GM21786 (cell line): Measurements from ENCODE around the gene CANT1.
"Not testable (repeated sequence)": the region's sequence is repeated elsewhere in the genome, so short reads cannot be mapped to it uniquely, and the experiment has no call there.

Experiments
- ATAC-seq: cut with Tn5 transposase; IDR thresholded peaks from one replicate; pipeline ENCODE4 v1.9.1; 2021; ENCODE audit not compliant: unreplicated experiment

Gene CANT1

DNA sequence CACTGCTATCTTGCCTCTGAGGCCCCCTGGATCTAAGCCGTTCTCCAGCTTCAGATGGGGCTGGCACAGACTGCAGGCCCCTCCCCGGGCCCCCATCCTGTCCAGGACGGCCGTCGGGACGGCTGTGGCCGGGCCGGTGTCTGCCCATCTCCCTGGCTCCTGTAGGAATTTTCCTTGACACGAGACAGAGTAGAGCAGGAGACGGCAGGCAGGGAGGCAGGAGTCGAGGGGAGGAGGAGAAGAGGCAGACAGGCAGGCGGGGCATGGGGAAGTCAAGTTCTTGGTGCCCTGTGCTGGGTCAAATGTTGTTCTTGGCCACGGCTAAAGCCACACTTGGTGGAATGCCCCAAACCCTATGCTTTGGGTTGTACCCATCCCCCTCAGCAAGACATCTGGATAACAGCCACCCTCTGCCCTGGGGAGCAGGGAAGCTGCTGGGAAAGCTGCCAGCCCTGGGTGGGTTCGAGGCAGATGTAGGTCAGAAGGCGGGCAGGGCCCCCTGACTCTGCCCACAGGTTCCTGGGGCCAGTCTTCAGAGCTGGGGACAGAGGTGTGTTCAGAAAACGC lies 18.4 kb upstream of the CANT1 start:
- no peak for ATAC-seq

DNA sequence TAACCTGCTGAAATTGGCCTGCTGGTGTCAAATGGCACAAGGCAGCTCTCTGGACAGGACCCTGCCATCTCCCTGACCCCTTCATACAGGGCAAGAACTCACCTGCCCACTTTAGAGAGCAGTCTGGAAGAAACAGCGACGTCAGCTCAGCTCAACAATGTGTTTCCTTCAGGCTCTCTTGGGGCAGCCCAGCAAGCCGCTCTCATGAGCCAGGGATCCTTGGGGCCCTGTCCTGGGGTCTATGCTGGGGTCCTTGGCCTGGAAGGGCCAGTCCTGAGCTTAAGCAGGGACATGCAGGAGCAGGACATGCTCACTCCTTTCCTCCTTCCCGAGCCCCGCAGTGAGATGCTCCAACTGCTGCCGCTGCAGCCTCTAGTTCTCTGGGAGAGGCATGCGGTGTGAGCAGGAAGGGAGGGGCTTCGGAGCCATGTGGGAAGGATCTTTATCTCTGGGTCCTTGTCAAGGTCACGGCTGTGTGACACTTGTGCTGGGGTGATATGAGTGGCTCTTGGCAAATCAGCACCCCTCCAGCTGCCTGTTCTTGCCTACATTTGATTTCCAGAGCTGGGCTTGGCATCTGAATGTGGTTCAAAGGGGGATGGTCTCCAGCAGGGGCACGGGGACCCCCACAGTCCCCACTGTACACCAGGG lies 17.8 kb upstream of the CANT1 start:
- no peak for ATAC-seq

DNA sequence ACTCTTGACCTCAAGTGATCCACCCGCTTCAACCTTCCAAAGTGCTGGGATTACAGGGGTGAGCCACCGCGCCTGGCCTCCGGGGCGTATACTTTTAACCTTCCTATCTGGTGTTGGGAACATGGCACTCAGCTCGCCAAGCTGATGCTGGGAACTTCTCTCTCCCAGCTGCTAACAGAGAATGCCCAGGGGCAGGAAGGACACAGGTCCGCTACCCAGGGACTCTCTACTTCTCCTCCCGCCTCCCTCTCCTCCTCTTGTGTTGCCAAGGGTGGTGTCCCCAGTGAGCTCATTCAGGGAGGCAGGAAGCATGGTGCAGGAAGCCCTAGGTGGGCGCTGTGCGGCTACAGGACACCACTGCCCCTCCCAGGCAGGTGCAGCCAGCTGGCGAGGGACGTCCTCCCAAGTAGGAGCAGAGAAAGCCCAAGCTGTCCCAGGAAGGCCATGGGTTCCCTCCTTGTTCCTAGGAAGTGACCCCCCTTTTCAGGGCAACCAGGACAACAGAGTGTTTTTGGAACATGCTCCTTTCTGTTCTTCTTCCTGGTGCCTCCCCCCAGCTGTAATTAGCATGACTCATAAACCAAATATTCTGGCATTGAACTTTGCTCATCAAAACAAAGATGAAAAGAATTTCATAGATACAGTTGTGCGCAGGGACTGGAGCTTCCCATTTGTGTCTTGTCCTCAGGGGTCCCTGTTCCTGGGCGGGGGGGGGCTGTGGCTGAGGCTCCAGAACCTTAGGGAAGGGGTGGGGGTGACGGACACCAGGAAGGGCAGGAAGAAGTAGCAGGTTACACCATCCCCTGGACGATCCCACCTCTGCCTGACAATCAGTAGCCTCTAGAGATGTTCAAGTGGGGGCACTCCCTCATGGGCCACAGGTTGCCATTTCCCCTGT lies 17.1 kb upstream of the CANT1 start:
- ATAC-seq, result no peak

DNA sequence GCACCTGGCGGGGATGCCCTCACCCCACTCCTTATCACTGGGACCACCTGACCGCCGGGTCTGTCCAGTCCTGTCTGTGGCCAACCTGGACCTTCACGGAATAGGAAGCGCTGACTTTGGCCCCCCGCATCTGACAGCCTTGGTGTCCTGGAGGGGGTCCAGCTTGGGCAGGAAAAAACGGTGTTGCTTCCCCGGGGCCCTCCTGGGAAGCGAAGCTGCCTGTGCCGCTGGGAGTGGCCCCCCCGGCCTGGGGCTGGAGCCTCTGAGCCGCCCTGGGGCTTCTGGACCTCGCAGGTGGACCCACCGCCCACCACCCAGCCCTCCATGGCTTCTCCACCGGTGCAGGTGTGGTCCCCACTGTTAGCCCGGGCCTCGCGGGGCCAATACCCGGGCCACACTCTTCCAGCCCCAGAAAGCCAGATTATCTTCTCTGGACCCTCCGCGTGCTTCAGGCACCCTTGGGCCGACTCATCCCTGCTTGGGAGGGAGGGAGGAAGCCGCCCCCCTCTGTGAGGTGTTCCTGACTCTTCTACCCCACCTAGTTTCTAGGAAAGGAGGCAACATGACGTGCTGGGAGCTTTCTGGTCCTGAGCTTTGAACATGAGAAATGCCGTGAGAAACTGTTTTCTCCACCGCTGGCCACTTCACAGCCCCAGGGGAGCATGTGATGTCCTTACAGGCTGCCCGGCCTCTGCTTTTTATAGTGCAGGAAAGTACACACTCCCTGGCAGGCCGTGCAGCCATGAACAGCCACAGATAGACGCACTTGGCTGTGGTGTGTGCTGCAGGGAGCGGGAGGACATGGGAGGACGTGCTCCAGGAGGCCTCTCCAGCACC lies 15.6 kb upstream of the CANT1 start:
- no peak for ATAC-seq

DNA sequence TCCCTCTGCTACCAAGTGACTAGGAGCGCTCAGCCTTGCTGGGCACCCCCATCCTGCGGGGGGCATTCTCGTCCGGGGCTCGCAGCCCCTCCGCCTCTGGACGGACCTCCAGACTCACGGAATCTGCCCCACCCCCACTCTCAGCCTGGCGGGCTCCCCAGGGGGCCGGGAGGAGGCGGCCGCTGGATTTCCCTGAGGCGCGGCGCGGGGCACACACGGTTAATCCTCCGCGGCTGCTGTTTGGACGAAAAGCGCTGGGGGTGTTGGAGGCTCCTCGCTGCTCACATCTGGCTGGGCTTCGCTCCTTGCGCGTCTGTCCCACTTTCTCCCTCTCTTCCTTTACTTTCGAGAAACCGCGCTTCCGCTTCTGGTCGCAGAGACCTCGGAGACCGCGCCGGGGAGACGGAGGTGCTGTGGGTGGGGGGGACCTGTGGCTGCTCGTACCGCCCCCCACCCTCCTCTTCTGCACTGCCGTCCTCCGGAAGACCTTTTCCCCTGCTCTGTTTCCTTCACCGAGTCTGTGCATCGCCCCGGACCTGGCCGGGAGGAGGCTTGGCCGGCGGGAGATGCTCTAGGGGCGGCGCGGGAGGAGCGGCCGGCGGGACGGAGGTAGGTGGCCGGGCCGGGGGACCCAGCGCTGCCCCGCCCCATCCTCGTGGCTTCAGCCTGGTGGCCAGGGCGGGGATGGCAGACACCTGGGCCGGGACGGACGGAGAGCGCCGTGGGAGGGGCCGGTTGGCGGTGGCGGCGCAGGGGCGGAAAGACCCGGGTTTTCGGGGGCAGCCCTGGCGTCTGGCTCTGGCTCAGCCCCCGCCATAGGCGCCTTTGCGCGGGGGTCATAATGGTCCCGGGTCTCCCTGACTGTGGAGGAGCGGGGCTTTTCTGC lies 14.6 kb upstream of the CANT1 start, which contains the start of gene C1QTNF1:
TSS of gene C1QTNF1 (plus strand) at position 284 of the 886 bp plus-strand sequence. CDS start 19,800 bp downstream, outside the sequence.
- ATAC-seq, result no peak

DNA sequence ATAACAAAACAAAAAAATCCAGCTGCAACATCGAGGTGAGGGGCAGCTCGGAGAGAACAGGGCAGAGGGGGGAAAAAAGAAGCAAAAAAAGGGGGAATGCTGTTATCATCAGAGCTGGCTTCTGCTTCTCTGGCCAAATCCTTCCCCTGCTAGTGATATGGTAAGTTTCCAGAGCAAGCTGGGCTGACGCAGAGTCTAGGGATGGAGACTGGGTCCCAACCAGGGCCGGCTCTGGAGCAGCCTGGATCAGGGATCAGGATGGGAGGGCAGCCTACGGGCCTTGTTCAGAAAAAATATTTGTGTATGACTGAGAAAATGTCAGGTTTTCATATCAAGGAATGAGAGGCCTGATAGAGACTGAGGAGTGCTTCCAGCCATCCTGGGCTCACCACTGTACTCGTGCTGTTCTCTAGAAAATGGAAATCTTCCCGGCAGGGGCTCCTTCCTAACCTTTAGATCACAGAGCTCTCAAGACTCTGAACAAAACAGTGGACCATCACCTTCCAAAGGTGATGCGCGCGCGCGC lies 13.7 kb upstream of the CANT1 start:
- no peak for ATAC-seq

DNA sequence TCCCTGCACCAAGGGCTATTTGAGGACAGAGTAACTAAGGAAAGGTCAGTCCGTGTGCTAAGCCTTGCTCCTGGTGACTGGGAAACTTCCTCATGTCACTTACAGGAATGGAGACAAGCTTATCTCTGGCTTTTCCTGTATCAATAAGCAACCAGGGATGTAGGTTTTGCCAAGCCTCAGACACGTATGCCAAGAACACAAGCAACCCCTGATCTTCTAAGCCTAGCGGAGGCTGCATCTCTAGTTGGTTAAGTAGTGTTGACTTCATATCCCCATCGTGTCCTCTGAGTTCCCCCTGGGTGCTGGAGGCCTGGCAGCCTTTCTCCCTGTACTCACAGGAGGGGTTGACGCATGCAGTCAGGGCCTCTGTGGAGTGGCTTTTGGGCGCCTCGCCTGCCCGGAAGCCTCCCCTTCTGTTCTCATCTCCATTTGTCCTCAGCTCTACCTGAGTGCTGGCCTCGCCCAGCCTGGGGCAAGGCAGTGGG lies 13.0 kb upstream of the CANT1 start:
- ATAC-seq, result no peak

DNA sequence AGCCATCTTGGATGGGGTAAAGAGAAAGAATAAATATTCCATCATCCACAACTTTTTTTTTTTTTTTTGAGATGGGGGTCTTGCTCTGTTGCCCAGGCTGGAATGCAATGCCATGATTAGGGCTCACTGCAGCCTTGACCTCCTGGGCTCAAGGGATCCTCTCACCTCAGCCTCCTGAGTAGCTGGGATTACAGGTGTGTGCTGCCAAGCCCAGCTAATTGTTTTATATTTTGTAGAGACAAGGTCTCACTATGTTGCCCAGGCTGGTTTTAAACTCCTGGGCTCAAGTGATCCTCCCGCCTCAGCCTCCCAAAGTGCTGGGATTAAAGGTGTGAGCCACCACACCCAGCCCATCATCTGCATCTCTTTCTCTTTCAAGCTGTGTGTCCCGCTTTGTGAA lies 12.4 kb upstream of the CANT1 start:
- ATAC-seq, result not testable (repeated sequence)

DNA sequence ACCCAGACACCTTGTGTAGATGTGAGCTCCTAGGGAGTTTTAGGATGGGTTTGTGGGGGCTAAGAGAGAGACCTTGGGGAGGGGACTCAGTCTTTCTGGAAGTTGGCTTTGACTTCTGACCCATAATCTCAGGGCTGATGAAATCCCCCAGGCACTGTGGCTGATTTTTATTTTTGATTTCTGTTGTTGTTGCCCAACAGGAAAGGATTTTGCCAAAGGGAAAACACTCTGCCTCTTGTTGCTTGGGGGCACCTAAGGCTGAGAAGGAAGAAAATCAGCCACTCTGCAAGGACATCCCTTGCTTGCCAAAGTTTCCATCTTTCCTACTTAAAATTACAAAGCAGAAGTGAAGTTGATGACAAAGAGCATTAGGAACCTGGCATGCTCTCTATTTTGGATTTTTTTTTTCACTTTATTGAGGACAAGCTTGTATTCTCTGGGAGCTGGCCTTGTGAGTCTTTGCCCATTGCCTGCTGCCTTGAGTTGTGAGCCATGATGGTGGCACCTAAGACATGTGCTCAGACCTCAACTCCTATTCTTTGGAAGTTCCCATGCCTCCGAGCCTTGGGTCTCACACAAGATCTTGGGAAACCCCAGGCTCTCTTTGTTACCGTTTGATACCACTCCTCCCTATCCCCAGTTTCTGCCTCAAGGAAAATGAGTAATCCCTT lies 11.2 kb upstream of the CANT1 start:
- no peak for ATAC-seq

DNA sequence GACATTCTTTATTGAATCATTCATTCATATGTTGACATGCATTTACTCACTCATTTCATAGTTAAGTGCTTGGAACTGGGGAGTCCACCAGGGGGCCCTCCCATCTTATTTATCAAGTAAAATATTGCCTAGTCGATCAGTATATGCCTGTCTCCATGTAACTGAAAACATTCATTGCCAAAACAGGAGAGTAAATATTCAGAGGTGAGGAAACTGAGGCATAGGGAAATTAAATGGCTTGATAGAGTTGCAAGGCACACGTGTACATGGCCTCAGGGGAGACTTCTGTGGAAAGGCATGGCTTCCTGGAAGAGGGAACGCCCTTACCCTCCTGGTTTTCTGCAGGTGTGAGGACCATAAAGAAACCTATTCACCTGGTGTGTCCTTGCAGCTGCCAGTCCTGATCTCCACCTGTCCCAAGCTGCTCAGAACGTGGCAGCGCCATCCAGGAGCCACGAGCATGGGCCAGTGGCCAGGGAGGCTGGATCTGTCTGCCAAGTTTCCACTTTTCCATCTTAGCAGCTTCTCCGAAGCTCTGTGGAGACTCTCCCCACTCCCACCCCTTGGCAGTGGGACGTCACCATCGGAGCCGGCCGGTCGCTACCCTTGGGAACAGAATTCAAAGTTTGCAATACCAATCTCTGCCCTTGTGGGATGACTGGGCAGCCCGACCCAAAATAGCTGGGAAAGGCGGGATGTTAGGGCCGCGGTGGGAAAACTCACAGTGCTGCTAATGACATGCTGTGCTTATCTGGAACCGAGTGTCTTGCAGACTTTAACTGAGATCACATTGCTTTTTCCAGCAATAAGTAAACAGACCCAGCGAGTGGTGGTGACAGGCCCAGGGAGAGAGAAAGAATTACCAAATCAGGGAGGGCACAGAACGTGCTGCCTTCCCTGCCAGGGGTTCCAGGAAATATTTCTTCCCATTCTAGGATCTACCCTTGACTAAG lies 10.3 kb upstream of the CANT1 start:
- no peak for ATAC-seq

DNA sequence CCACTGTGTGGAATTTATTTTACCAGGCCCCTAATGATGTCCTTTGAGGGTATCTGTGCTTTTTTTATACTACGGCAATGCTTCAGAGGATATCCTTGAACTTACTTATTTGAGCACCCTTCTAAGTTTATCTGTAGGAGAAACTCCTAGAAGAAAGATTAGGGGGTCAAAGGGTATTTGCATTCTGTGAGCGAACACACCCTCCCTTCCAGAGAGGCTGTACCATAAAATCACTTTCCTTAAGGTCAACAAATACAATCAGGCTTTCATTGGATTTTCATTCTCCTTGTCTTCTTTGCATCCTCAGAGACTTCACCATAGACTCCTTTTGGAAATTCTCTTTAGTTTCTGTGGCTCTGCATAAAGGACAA lies 9.7 kb upstream of the CANT1 start:
- ATAC-seq, result no peak

DNA sequence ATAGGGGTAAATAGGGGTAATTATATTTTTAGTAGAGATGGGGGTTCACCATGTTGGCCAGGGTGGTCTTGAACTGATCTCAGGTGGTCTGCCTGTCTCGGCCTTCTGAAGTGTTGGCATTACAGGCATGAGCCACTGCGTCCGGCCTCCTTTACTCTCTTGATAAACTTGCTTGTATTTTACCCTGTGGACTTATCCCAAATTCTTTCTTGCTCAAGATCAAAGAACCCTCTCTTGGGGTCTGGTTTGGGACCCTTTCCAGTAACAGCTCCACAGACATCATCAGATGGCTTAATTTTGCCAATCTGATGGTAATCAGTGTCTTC lies 8.8 kb upstream of the CANT1 start:
- ATAC-seq, result no peak

DNA sequence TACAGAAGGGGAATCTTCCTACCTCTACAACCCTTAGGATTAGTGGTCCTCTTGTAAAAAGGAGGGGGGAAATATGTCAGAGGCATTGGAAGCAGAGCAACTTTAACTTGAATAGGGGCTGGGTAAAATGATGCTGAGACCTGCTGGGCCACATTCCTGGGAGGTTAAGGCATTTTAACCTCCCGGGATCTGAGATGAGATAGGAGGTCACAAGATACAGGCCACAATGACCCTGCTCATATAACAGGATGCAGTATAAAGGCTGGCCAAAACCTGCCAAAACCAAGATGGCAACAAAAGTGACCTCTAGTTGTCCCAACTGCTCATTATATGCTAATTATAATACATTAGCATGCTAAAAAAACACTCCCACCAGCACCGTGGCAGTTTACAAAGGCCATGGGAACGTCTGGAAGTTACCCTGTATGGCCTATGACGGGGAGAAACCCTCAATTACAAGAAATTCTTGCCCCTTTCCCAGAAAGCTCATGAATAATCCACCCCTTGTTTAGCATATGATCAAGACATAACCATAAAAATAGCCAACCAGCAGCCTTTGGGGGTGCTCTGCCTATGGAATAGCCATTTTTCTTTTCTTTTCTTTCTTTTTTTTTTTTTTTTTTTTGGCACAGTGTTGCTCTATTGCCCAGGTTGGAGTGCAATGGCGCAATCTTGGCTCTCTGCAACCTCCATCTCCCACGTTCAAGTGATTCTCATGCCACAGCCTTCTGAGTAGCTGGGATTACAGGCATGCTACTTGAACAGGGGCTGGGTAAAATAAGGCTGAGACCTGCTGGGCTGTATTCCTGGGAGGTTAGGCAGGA lies 8.2 kb upstream of the CANT1 start:
- no peak for ATAC-seq

DNA sequence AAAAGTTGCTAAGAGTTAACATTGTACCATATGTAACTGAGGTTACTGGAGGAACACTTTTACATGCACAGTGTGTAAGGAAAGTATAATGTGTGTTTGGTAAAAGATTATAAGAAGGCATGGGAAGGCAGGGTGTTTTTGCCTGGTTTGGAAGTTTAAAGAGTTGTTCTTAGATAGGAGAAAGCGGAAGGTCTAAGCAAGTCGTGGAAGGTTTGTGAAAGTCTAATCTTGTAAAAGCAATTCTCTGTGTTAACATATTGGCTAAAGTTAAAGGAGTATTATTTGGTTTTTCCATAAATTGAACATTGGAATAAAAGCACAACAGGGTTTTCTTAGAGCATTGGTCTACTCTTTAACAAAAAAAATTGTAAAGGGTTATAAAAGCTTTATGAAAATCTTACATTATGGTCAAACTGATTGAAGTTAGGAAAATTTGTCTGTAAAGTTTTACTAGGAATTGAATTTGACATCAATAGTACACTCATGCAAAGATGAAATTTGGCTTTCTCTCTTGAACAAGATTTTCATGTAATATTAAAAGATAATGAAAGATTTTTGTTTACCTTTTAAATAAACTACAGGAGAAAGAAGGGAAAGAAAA lies 4.7 kb upstream of the CANT1 start:
- ATAC-seq, result no peak

DNA sequence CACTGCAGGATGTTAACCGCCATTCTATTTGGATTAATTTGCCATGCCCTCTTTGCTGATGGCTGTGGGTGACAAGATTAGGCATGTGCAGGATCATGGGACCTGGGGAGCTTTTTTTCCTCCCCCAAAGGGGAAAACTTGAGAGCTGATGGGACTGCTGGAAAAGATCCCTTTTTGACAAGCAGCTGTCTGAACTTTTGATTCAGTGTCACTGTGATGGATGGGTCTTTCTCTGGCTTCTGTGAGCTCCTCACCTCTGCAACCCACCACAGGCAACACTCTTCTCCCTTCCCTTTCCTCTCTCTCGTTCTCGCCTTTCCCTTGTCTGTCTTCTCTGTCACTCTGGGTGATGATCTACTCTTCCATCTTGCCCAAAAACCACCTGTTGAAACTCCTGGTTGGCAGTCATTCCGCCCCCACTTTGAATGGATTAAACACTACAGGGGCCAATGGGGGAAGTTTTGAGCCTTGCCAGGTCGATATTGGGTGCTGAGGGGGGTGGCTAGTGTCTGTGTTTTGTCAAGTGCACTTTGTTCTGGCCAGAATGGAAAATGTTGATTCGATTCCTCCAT lies 3.1 kb upstream of the CANT1 start:
- no peak for ATAC-seq

DNA sequence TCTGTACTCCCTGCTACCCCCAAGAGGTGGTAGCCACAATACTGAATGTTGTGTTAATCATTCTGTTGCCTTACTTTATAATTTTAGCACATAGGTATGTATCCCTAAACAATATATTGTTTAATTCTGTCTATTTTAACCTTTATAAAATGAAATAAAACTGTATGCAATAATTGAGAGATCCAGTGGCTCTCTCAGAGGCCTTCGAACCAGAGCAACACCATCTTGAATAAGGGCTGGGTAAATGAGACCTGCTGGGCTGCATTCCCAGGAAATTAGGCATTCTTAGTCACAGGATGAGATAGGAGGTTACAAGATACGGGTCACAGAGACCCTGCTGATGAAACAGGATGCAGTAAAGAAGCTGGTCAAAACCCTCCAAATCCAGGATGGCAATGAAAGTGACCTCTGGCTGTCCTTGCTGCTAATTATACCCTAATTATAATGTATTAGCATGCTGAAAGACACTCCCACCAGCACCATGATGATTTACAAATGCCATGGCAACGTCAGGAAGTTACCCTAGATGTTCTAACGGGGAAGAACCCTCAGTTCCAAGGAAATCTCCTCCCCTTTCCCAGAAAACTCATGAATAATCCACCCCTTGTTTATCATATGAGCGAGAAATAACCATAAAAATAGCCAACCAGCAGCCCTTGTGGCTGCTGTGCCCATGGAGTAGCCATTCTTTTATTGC lies 2.0 kb upstream of the CANT1 start:
- ATAC-seq, result no peak
